ENCODE results near the gene CCL26. TPM values are rescaled to one million over a fixed set of nuclear protein-coding genes. Genes with fewer than 3 reads are reported as not detected.
A peak's percentile ranks its signal among the peaks of the same experiment; 100 is the strongest.
"Not testable (repeated sequence)": the region's sequence is repeated elsewhere in the genome, so short reads cannot be mapped to it uniquely, and the experiment has no call there.

Gene CCL26
- total and polyA plus RNA-seq, 2 donors (not counting 3 experiments of a cell fraction or from before 2014, with no cell fraction given) = not detected

DNA sequence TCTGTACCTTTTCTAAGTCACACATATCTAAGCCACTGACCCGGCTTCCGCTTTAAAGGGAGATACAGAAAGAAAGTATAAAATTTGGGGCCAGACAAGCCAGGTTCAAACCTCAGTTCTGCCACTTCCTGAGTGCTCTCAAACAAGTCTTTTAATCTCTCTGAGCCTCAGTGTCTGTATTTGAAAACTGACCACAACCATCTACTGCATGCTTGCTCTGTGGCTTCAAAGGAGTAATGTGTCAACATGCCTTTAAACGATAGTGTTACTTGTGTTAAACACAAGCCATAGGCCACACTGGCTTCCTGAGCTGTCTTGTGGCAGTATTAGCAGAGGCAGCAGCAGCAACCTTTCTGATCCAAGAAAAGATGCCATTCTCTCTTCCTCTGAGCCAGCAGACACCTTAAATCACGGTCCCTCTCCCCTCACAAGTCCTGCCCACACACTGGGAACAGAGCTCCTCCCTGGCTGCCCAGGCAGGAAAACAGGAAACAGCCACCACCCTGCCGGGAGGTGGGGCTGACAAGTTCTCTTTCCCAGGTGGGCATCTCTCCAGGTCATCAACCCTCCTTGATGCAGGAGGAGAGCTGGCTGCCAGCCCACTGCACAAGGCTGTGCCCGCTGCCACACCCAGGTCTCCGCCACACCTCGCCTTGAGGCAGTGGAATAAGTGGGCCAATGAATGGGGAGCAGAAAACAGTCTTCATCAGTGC lies 44.0 kb downstream of the CCL26 start:
- H3K9me3 ChIP-seq (replicated peaks; ENCODE audit: control insufficient read depth, insufficient read depth, low read length) = no peaks in the 10 kb centered on the region
- no peaks in the 10 kb centered on the region for H4K20me1 ChIP-seq (replicated peaks; ENCODE audit: control insufficient read depth, extremely low read depth, insufficient read depth, low read length)
- ChIA-PET POLR2A (no interaction called here), CTCF (no interaction called here)
- H3K27ac ChIP-seq (ENCODE audit: insufficient read depth, low read depth, low read length) = no peak overlapping the region
- H3K4me1 ChIP-seq (ENCODE audit: control insufficient read depth, extremely low read depth, insufficient read depth, low read length) = no peaks in the 10 kb centered on the region
- peak; percentile 28 for DNase-seq (ENCODE audit: low read depth, low spot score)
- H3K36me3 ChIP-seq (ENCODE audit: control insufficient read depth in 2 of 2, extremely low read depth in 1 of 2, insufficient read depth in 2 of 2, low read length in 2 of 2) = no peaks in the 10 kb centered on the region
- H3K9ac ChIP-seq (replicated peaks; ENCODE audit: extremely low read depth, insufficient read depth, low read length) = no peak overlapping the region
- peak overlapping the region; percentile 77 for H2AFZ ChIP-seq (ENCODE audit: low read depth, low read length)
- TF ChIP-seq, protein P1, sequence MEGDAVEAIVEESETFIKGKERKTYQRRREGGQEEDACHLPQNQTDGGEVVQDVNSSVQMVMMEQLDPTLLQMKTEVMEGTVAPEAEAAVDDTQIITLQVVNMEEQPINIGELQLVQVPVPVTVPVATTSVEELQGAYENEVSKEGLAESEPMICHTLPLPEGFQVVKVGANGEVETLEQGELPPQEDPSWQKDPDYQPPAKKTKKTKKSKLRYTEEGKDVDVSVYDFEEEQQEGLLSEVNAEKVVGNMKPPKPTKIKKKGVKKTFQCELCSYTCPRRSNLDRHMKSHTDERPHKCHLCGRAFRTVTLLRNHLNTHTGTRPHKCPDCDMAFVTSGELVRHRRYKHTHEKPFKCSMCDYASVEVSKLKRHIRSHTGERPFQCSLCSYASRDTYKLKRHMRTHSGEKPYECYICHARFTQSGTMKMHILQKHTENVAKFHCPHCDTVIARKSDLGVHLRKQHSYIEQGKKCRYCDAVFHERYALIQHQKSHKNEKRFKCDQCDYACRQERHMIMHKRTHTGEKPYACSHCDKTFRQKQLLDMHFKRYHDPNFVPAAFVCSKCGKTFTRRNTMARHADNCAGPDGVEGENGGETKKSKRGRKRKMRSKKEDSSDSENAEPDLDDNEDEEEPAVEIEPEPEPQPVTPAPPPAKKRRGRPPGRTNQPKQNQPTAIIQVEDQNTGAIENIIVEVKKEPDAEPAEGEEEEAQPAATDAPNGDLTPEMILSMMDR (IDR thresholded peaks at IDR 0.05; ENCODE audit: extremely low read depth in 1 of 2, insufficient read depth in 1 of 2, low read depth in 1 of 2, low read length in 2 of 2) = no peak
- no peak for TF ChIP-seq FOS (IDR thresholded peaks at IDR 0.05; ENCODE audit: borderline replicate concordance, insufficient read depth, low read length)
- no peak for TF ChIP-seq POLR2AphosphoS5 (IDR thresholded peaks at IDR 0.05; ENCODE audit: insufficient read depth, low read depth, low read length)
- no peak for TF ChIP-seq POLR2A (IDR thresholded peaks at IDR 0.05; ENCODE audit: low read depth, low read length)
- TF ChIP-seq, protein P2, sequence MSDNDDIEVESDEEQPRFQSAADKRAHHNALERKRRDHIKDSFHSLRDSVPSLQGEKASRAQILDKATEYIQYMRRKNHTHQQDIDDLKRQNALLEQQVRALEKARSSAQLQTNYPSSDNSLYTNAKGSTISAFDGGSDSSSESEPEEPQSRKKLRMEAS (IDR thresholded peaks at IDR 0.05; ENCODE audit: insufficient read depth, insufficient read length) = no peak
- no peak for TF ChIP-seq MYC (IDR thresholded peaks at IDR 0.05; ENCODE audit: low read depth, low read length)
- TF ChIP-seq GATA2 (IDR thresholded peaks at IDR 0.05; ENCODE audit: insufficient read depth, insufficient read length, low read depth, low read length) = no peak
- TF ChIP-seq JUN (IDR thresholded peaks at IDR 0.05; ENCODE audit: borderline replicate concordance, insufficient read depth, insufficient read length, low read depth) = no peak
- no peak for TF ChIP-seq EZH2 (IDR thresholded peaks at IDR 0.05; ENCODE audit: borderline replicate concordance, low read depth, low read length, severe bottlenecking)
- no peaks in the 10 kb centered on the region for H3K79me2 ChIP-seq (ENCODE audit: control insufficient read depth, insufficient read depth, low read length)
- no peak for FAIRE-seq
- H3K9me1 ChIP-seq (replicated peaks; ENCODE audit: control insufficient read depth, extremely low read depth, insufficient read depth, low read length) = no peaks in the 10 kb centered on the region
- H3K4me2 ChIP-seq (ENCODE audit: insufficient read depth, low read length) = no peak overlapping the region
- dilution Hi-C loops (cut with MboI; ENCODE audit: extremely low pct_ligation_motif_present, low sequenced_read_pairs) (no loop called here), intact Hi-C loops (cut with micrococcal nuclease) (no loop called here)
- no TSS peak for BruUV-seq (replicated peaks)
- no peaks in the 10 kb centered on the region for H3K27me3 ChIP-seq (ENCODE audit: control insufficient read depth in 2 of 2, insufficient read depth in 2 of 2, low read length in 2 of 2)
- H3K4me3 ChIP-seq (replicated peaks in 1 of 3; ENCODE audit: insufficient read depth in 1 of 3, low read depth in 1 of 3, low read length in 3 of 3) = no peak overlapping the region

DNA sequence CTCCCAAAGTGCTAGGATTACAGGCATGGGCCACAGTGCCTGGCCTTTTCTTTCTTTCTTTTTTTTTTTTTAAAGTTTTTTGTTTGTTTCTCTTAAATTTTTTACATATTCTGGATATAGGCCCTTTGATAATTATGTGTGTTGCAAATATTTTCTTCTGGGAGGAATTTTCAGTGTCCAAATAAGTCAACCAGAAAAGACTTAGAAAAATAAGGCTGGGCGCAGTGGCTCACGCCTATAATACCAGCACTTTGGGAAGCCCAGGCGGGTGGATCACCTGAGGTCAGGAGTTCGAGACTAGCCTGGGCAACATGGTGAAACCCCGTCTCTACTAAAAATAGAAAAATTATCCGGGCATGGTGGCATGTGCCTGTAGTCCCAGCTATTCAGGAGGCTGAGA lies 44.7 kb downstream of the CCL26 start:
- DNase-seq (ENCODE audit: low read depth, low spot score); intact Hi-C loops (cut with micrococcal nuclease); CTCF ChIA-PET; H3K4me3 ChIP-seq (replicated peaks in 1 of 3; ENCODE audit: insufficient read depth in 1 of 3, low read depth in 1 of 3, low read length in 3 of 3); POLR2A ChIA-PET; H2AFZ ChIP-seq (ENCODE audit: low read depth, low read length); H3K27ac ChIP-seq (ENCODE audit: insufficient read depth, low read depth, low read length); H3K27me3 ChIP-seq (ENCODE audit: control insufficient read depth in 2 of 2, insufficient read depth in 2 of 2, low read length in 2 of 2); H3K36me3 ChIP-seq (ENCODE audit: control insufficient read depth in 2 of 2, extremely low read depth in 1 of 2, insufficient read depth in 2 of 2, low read length in 2 of 2); BruUV-seq (replicated peaks); dilution Hi-C loops (cut with MboI; ENCODE audit: extremely low pct_ligation_motif_present, low sequenced_read_pairs); H3K9ac ChIP-seq (replicated peaks; ENCODE audit: extremely low read depth, insufficient read depth, low read length); H3K4me2 ChIP-seq (ENCODE audit: insufficient read depth, low read length); H3K4me1 ChIP-seq (ENCODE audit: control insufficient read depth, extremely low read depth, insufficient read depth, low read length); H4K20me1 ChIP-seq (replicated peaks; ENCODE audit: control insufficient read depth, extremely low read depth, insufficient read depth, low read length); H3K9me3 ChIP-seq (replicated peaks; ENCODE audit: control insufficient read depth, insufficient read depth, low read length); H3K79me2 ChIP-seq (ENCODE audit: control insufficient read depth, insufficient read depth, low read length); H3K9me1 ChIP-seq (replicated peaks; ENCODE audit: control insufficient read depth, extremely low read depth, insufficient read depth, low read length); FAIRE-seq: not testable (repeated sequence)

All from endothelial cell of umbilical vein (primary cell).